Hindlimb muscle (tissue), 1 donor: Measurements from ENCODE around the gene TRAPPC10. TPM values are rescaled to one million over a fixed set of nuclear protein-coding genes. Genes with fewer than 3 reads are reported as not detected.

Experiments used
- DNase-seq: peaks from one replicate; pipeline ENCODE4 v3.0.0-alpha.2; 2013
- polyA plus RNA-seq: library from polyadenylated mRNA; unstranded; fragments of 120-200 nt; gene quantifications from one replicate; pipeline ENCODE4 v1.2.1, GENCODE V29; 2013; ENCODE audit not compliant: insufficient read length

Gene TRAPPC10
- polyA plus RNA-seq, 1 donor, result 14.6 TPM

DNA sequence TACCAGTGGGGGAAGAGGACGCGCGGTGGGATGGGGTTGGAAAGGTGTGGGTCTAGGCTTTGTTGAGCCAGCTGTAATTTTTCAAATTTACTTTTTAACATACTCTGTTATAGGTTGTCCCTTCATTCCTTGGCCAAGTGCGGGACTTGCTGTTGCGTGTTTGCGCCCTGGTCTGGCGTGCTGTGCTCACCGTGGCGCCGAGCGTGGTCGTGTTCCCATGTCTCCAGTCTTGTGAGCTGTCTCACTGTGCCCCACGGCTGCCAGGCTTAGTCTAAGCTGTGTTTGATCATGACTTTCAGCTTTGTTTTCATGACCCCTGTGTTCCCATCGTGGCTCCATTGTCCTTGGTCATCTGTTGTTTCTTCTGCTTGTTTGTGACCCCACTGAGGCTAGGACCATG is 26.0 kb downstream of the TRAPPC10 start:
- DNase-seq, result no peak

- no peak for DNase-seq
Measured at GRCh38 chr21:44039828-44040227, 27.7 kb downstream of the TRAPPC10 start.

- DNase-seq, result no peak
Measured at GRCh38 chr21:44043613-44044012, 31.5 kb downstream of the TRAPPC10 start.

- no peak for DNase-seq
Measured at GRCh38 chr21:44046734-44047133, 34.6 kb downstream of the TRAPPC10 start.

DNA sequence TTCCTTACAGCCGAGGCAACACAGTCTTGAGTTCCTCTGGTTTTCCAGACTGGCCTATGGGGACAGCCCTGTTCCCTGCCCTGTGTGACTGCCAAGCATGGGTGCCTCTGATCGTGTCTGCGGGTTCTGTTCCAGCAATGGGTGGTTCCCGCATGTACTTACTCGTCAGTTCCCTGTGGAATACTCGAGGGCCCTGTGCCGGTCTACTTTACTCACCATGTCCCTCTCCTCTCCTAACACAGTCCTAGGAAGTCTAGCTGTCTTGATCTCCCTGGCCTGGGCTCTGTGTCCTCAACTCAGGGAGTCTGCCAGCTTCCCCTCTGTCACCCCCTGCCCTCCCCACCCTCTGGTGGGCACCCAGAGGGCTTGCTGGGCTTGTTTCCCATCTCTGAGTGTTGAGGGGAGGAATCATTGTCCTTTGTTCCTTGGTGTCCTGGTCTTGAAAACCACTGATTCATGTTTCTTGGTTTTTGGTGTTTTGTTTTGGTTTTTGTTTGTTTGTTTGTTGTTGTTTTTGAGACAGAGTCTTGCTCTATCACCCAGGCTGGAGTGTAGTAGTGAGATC is 36.0 kb downstream of the TRAPPC10 start:
- no peak for DNase-seq

- no peak for DNase-seq
Measured at GRCh38 chr21:44049182-44049581, 37.1 kb downstream of the TRAPPC10 start.

DNA sequence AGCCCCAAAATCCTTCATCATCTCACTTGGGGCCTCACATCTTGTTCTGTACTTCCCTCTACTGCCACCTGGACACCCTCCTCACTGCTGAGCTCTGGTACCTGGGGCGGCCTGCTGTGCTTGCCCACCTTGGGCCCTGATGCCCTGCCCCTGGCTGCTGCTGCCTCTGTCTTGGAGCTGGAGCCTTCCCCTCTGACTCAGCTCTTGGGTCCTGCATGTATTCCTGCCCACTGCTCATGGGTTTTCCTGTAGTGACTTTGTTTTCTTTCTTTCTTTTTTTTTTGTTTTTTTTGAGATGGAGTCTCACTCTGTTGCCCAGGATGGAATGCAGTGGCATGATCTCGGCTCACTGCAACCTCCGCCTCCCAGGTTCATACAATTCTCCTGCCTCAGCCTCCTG is 37.5 kb downstream of the TRAPPC10 start:
- no peak for DNase-seq

- no peak for DNase-seq
Measured at GRCh38 chr21:44050276-44050675, 38.2 kb downstream of the TRAPPC10 start.

DNA sequence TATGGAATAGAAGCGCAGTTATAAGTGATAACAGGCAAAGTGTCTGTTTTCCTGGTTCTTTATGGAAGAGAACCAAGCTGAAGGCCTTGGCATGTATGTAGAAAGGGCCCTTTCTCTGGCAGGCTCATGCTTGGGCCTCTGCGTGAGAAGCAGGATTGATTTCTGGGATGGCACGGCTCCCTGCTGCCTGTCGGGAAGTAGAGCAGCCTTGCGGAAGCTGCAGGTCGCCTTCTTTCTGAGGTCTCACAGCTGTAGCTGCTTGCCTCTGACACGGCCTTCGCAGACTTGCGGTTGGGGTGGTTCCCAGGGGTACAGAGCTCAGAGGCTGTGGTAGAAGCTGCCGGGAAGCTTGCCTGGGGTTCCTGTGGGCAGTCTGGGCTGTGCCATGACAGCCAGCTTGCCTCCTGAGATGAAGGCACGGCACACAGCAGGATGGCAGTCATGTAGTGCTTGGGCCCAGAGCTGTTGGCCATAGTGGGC is 39.4 kb downstream of the TRAPPC10 start:
- DNase-seq, result no peak

DNA sequence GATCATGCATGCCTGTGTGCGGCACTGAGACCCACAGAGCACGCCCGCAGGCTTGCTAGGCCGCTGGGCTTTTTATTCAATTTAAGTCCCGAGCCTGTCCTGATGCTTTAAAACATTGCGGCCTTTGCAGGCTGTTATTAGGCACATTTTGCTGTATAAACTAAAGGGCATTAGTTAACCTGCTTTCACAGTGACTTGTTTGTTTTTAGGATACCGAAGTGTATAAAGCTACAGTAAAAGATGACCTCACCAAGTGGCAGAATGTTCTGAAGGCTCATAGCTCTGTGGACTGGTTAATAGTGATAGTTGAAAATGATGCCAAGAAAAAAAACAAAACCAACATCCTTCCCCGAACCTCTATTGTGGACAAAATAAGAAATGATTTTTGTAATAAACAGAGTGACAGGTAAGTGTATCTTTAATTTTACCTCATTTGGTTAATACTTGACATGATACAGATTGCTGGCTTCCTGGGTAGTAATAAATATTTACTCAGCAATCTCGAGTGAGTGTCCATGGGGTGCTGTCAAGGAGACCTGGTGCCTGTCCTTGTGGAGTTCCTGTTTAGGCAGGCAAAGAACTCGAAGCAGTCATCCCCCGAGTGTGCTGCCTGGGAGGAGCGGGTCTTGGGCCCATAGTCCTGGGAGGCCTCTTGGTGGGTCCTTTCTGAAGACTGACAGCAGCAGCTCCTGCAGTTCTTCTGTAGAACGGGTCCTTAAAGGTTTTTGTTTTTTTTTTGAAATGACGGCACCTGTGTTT is 40.1 kb downstream of the TRAPPC10 start:
- no peak for DNase-seq

DNA sequence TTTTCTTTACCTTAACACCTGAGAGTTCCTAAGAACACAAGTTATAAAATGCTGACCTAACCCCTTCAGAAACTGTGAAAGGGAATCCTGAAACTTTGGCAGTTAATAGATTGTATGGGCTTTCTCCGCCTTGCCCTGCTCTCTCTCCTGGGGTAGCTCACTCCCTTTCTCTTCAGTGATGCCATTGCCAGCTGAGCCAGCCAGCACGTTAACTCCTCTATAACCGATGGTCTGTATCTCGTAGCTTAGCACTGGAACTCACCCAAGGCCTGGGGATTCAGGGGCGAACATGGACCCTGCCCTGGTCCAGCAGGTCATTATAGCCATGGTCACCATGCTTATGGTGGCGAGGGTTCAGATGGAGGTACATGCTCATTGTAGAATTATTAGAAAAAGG is 40.7 kb downstream of the TRAPPC10 start:
- DNase-seq, result no peak

GRCh38 chr21:44053567-44053966 is 41.5 kb downstream of the TRAPPC10 start:
- no peak for DNase-seq

DNA sequence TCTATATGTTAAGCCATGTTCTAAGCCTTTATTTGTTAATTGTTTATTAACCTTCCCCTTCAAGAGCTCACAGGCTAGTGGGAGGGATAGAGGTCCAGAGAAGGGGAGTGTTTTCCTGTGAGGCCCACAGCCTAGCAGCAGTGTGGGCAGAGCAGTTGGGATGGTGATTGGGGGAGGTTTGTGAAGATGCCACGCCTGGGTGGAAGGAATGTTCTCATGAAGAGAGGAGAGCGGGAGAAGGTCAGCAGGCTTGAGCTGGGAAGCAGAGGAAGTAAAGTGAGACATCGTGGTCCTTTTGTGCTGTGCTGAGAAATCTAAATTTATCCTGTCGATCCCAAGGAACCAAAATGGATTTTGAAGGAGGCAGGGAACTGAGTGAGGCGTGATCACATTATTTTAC is 42.6 kb downstream of the TRAPPC10 start:
- DNase-seq, result no peak

- DNase-seq, result no peak
Measured at GRCh38 chr21:44057055-44057454, 44.9 kb downstream of the TRAPPC10 start.

GRCh38 chr21:44057960-44058651 is 46.0 kb downstream of the TRAPPC10 start:
- no peak for DNase-seq

- no peak for DNase-seq
Measured at GRCh38 chr21:44058652-44058964, 46.5 kb downstream of the TRAPPC10 start.

GRCh38 chr21:44058981-44059380 is 46.9 kb downstream of the TRAPPC10 start:
- no peak for DNase-seq

GRCh38 chr21:44059710-44060109 is 47.6 kb downstream of the TRAPPC10 start:
- DNase-seq, result no peak

- no peak for DNase-seq
Measured at GRCh38 chr21:44062380-44062779, 50.3 kb downstream of the TRAPPC10 start.

- DNase-seq, result no peak
Measured at GRCh38 chr21:44063151-44063912, 51.2 kb downstream of the TRAPPC10 start.

GRCh38 chr21:44064852-44065403 is 52.8 kb downstream of the TRAPPC10 start:
- no peak for DNase-seq

- no peak for DNase-seq
Measured at GRCh38 chr21:44065428-44065827, 53.3 kb downstream of the TRAPPC10 start.

GRCh38 chr21:44066116-44066515 is 54.0 kb downstream of the TRAPPC10 start:
- DNase-seq, result no peak
